ENCODE measurements around the gene SOX15.

Gene SOX15

DNA sequence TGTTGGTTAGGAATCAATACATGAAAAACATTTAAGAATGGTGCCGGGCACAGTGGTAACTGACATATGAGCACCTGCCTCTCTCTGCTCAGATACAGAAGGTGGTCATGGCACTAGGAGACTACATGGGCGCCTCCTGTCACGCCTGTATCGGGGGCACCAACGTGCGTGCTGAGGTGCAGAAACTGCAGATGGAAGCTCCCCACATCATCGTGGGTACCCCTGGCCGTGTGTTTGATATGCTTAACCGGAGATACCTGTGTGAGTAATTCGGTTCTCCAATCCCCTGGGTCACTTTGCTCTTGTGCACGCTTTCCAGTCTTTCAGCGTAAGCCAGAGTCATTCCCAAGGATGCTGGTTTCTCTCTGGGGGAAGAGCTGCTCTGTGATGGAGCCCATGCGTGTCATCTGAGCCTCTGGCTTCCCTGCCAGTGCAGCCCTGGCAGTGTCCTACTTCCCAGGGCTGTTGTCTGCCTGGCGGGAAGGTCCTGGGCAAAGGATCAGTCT lies 13.4 kb downstream of the SOX15 start:
- no peak for DNase-seq

GRCh38 chr17:7575959-7576358 lies 13.9 kb downstream of the SOX15 start:
- DNase-seq = no peak

- no peak for DNase-seq
Measured at GRCh38 chr17:7575481-7575883, 14.4 kb downstream of the SOX15 start.

DNA sequence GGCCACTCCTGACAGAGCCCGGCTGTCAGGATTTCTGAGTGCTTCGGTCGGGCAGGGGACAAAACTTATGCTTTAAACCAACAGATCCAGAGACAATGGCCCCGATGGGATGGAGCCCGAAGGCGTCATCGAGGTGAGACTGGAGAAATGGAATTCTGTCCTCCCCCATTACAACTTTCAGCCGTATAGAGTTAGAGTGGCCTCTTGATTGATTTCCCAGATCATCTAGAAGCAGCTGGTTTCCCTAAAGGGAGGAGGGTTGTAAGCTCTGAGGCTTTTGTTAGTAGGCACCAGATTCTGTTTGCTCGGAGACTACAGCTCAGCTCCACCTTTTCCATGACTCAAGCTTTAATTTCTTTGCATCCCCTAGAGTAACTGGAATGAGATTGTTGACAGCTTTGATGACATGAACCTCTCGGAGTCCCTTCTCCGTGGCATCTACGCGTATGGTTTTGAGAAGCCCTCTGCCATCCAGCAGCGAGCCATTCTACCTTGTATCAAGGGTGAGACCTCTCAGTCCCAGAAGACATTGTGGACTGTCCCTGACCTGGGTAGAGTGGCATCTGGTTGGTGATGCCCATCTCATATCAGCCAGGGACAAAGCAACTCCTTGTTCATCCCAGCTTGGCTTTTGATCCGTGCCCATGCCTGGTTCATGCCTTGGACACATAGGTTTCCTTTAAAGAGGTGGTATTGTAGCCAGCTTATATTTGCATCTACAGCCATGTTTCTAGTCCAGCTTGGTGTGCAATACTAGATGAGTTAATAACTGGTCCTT lies 15.5 kb downstream of the SOX15 start:
- DNase-seq = no peak

GRCh38 chr17:7573324-7574080 lies 16.4 kb downstream of the SOX15 start:
- DNase-seq = peak; percentile 80

GRCh38 chr17:7572588-7573323 lies 17.1 kb downstream of the SOX15 start:
- peak; percentile 98 for DNase-seq

DNA sequence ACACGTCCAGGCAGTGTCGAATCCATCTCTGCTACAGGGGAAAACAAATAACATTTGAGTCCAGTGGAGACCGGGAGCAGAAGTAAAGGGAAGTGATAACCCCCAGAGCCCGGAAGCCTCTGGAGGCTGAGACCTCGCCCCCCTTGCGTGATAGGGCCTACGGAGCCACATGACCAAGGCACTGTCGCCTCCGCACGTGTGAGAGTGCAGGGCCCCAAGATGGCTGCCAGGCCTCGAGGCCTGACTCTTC lies 17.6 kb downstream of the SOX15 start:
- no peak for DNase-seq

- DNase-seq = no peak
Measured at GRCh38 chr17:7570351-7570750, 19.5 kb downstream of the SOX15 start.

DNA sequence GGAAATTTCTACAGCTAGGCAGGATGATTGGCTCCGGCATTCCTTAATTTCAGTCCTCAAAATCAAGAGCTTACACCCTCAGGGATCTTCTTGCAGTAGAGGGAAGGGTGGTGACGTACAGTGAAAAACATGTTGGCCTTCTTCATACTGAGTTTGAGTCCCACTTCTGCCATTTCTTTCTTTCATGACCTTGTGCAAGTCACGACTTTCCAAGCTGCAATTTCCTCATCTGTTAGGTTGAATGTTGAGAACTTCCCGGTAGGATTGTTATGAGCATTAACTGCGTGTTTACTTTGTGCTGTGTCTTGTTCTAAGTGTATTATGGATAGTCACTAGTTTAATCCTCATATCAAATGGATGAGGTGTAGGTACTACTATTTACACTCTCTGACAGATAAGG lies 20.3 kb downstream of the SOX15 start:
- no peak for DNase-seq

DNA sequence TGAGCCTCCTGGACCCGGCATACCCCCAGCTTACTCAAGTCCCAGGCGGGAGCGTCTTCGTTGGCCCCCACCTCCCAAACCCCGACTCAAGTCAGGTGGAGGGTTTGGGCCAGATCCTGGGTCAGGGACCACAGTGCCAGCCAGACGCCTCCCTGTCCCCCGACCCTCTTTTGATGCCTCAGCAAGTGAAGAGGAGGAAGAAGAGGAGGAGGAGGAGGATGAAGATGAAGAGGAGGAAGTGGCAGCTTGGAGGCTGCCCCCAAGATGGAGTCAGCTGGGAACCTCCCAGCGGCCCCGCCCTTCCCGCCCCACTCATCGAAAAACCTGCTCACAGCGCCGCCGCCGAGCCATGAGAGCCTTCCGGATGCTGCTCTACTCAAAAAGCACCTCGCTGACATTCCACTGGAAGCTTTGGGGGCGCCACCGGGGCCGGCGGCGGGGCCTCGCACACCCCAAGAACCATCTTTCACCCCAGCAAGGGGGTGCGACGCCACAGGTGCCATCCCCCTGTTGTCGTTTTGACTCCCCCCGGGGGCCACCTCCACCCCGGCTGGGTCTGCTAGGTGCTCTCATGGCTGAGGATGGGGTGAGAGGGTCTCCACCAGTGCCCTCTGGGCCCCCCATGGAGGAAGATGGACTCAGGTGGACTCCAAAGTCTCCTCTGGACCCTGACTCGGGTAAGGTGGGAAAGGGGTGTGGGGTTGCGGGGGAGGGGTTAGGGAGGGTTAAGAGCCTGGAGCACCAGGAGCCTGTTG lies 26.6 kb downstream of the SOX15 start:
- DNase-seq = no peak

GRCh38 chr17:7562208-7562605 lies 27.7 kb downstream of the SOX15 start:
- DNase-seq = no peak

- peak; percentile 91 for DNase-seq
Measured at GRCh38 chr17:7561589-7562207, 28.2 kb downstream of the SOX15 start, which contains the start of gene SENP3. TSS of gene SENP3 (plus strand) at chr17:7561919. CDS start at chr17:7563077, 1,158 bp downstream.

DNA sequence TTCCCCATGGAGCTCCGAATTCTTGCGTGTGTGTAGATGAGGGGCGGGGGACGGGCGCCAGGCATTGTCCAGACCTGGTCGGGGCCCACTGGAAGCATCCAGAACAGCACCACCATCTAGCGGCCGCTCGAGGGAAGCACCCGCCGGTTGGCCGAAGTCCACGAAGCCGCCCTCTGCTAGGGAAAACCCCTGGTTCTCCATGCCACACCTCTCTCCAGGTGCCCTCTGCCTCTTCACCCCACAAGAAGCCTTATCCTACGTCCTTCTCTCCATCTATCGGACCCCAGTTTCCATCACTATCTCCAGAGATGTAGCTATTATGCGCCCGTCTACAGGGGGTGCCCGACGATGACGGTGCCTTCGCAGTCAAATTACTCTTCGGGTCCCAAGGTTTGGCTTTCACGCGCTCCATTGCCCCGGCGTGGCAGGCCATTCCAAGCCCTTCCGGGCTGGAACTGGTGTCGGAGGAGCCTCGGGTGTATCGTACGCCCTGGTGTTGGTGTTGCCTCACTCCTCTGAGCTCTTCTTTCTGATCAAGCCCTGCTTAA lies 28.8 kb downstream of the SOX15 start:
- DNase-seq = peak; percentile 76

GRCh38 chr17:7560172-7561027 lies 29.5 kb downstream of the SOX15 start:
- DNase-seq = no peak

GRCh38 chr17:7559320-7560171 lies 30.3 kb downstream of the SOX15 start:
- no peak for DNase-seq

DNA sequence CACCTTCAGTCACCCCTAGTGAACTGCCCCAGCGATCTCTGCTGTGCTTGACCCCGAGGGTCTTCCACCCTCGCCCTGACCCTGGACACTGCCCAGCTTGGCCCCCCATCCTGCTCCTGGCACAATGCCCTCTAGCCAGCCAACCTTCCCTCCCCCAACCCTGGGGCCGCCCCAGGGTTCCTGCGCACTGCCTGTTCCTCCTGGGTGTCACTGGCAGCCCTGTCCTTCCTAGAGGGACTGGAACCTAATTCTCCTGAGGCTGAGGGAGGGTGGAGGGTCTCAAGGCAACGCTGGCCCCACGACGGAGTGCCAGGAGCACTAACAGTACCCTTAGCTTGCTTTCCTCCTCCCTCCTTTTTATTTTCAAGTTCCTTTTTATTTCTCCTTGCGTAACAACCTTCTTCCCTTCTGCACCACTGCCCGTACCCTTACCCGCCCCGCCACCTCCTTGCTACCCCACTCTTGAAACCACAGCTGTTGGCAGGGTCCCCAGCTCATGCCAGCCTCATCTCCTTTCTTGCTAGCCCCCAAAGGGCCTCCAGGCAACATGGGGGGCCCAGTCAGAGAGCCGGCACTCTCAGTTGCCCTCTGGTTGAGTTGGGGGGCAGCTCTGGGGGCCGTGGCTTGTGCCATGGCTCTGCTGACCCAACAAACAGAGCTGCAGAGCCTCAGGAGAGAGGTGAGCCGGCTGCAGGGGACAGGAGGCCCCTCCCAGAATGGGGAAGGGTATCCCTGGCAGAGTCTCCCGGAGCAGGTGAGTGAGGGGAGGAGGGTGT lies 31.2 kb downstream of the SOX15 start, which contains the start of gene TNFSF13:
TSS of gene TNFSF13 (plus strand) at position 207 of the 776 bp plus-strand sequence. CDS start at position 497, 290 bp downstream.
- no peak for DNase-seq

DNA sequence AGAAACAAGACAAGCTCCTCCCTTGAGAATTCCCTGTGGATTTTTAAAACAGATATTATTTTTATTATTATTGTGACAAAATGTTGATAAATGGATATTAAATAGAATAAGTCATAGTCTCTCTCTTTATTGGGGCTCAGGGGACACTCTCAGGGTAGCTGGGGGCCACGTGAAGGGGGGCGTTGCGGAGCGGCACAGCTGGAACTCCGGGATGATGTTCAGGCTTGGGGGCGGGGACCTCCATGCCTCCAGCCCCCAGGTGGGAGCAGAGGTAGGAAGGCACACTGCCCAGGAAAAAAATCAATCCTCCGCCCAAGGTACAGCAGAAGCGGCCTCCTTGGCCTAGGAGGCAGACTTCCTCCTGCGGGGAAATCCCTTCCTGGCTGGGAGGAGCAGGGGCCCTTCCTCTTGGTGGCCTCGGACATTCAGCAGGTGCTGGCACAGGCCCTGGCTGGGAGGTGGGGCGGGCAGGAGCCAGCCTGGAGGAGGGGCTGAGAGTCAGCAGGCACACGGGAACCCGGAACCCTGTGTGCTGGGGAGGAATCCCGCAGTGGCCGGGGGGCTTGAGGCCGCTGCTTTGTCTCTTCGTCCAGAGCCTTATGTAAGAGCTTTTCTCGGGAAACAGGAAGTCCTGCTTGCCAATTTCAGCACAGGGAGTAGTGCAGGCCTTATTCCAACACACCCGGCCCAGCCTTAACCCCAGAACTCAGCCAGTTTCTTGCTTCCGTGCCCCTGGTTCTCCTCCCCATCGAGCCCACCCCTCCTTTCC lies 31.9 kb downstream of the SOX15 start:
- DNase-seq = no peak

DNA sequence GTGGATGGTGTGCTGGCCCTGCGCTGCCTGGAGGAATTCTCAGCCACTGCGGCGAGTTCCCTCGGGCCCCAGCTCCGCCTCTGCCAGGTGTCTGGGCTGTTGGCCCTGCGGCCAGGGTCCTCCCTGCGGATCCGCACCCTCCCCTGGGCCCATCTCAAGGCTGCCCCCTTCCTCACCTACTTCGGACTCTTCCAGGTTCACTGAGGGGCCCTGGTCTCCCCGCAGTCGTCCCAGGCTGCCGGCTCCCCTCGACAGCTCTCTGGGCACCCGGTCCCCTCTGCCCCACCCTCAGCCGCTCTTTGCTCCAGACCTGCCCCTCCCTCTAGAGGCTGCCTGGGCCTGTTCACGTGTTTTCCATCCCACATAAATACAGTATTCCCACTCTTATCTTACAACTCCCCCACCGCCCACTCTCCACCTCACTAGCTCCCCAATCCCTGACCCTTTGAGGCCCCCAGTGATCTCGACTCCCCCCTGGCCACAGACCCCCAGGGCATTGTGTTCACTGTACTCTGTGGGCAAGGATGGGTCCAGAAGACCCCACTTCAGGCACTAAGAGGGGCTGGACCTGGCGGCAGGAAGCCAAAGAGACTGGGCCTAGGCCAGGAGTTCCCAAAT lies 32.6 kb downstream of the SOX15 start:
- DNase-seq = no peak
